Endothelial cell of hepatic sinusoid (primary cell): ENCODE results near the gene CRYL1.

ENCODE experiments used
- in situ Hi-C: cut with HindIII; loops from 2 replicates; pipeline ENCODE4 v1.10.0; 2017; ENCODE audit warnings: low sequenced_read_pairs

CRYL1 gene

GRCh38 chr13:20403826-20404225, 121.8 kb downstream of the CRYL1 start:
- in situ Hi-C loops: no loop called here

- in situ Hi-C loops: no loop called here
These were observed 122.8 kb downstream of the CRYL1 start for GRCh38 chr13:20402881-20403280.

- in situ Hi-C loops: no loop called here
These were observed 123.5 kb downstream of the CRYL1 start for GRCh38 chr13:20401931-20402856.

GRCh38 chr13:20401531-20401930, 124.1 kb downstream of the CRYL1 start:
- in situ Hi-C loops: no loop called here

- in situ Hi-C loops: no loop called here
These were observed 124.9 kb downstream of the CRYL1 start for GRCh38 chr13:20400774-20401173.

GRCh38 chr13:20399961-20400360, 125.7 kb downstream of the CRYL1 start:
- in situ Hi-C loops: no loop called here

GRCh38 chr13:20399515-20399914, 126.1 kb downstream of the CRYL1 start:
- in situ Hi-C loops: no loop called here

GRCh38 chr13:20398459-20398858, 127.2 kb downstream of the CRYL1 start:
- in situ Hi-C loops: no loop called here

- in situ Hi-C loops: no loop called here
These were observed 127.8 kb downstream of the CRYL1 start for GRCh38 chr13:20397896-20398295.

GRCh38 chr13:20395061-20395916, 130.4 kb downstream of the CRYL1 start:
- in situ Hi-C loops: no loop called here

- in situ Hi-C loops: no loop called here
These were observed 131.2 kb downstream of the CRYL1 start for GRCh38 chr13:20394506-20394905.

- in situ Hi-C loops: no loop called here
These were observed 131.5 kb downstream of the CRYL1 start for GRCh38 chr13:20394169-20394501.

GRCh38 chr13:20393273-20394168, 132.1 kb downstream of the CRYL1 start:
- in situ Hi-C loops: no loop called here

GRCh38 chr13:20392530-20392929, 133.1 kb downstream of the CRYL1 start:
- in situ Hi-C loops: no loop called here

GRCh38 chr13:20391597-20392452, 133.8 kb downstream of the CRYL1 start:
- in situ Hi-C loops: no loop called here

GRCh38 chr13:20390526-20391175, 135.0 kb downstream of the CRYL1 start:
- in situ Hi-C loops: no loop called here

- in situ Hi-C loops: loop anchor here (5.0 kb wide), 1 partner anchor 32 kb away; no protein-coding TSS in a partner anchor
These were observed 135.7 kb downstream of the CRYL1 start for GRCh38 chr13:20389696-20390525.

- in situ Hi-C loops: loop anchor here (5.0 kb wide), 1 partner anchor 34 kb away; no protein-coding TSS in a partner anchor
These were observed 137.5 kb downstream of the CRYL1 start for GRCh38 chr13:20388184-20388583.
